Endodermal cell (in vitro differentiated cells): Measurements from ENCODE around the gene DNAAF8. TPM values are rescaled to one million over a fixed set of nuclear protein-coding genes. Genes with fewer than 3 reads are reported as not detected.

Experiments used
- DNase-seq: peaks from one replicate; pipeline ENCODE4 v3.0.0-alpha.2; 2017
- H3K27ac ChIP-seq: 2 replicates; pipeline ENCODE4 v1.5.1; 2013; ENCODE audit warnings: mild to moderate bottlenecking, low read depth, low read length, moderate library complexity
- H3K27me3 ChIP-seq: 2 replicates; pipeline ENCODE4 v1.6.1; 2013; ENCODE audit warnings: mild to moderate bottlenecking, low read length, moderate library complexity; ENCODE audit not compliant: insufficient read depth, control insufficient read depth, poor library complexity, severe bottlenecking
- H3K36me3 ChIP-seq: 2 replicates; pipeline ENCODE4 v1.7.0; 2013; ENCODE audit warnings: mild to moderate bottlenecking, low read length, moderate library complexity; ENCODE audit not compliant: control insufficient read depth, insufficient read depth
- H3K4me1 ChIP-seq: one replicate; pipeline ENCODE4 v1.7.0; 2013; ENCODE audit warnings: low read length; ENCODE audit not compliant: control insufficient read depth, insufficient read depth
- H3K4me3 ChIP-seq: 2 replicates; pipeline ENCODE4 v1.5.1; 2013; ENCODE audit warnings: mild to moderate bottlenecking, low read length, moderate library complexity
- H3K9ac ChIP-seq: 2 replicates; pipeline ENCODE4 v1.6.1; 2013; ENCODE audit warnings: mild to moderate bottlenecking, low read length, moderate library complexity; ENCODE audit not compliant: poor library complexity, severe bottlenecking; ENCODE audit errors: extremely low read depth
- H3K9me3 ChIP-seq: 2 replicates; pipeline ENCODE4 v1.6.1; 2013; ENCODE audit warnings: mild to moderate bottlenecking, low read length, moderate library complexity; ENCODE audit not compliant: control insufficient read depth
- H3K27ac Mint-ChIP-seq: 2 replicates; pipeline ENCODE4 v1.8.0; 2020; ENCODE audit warnings: mixed read lengths
- H3K27me3 Mint-ChIP-seq: 2 replicates; pipeline ENCODE4 v1.8.0; 2021; ENCODE audit warnings: mild to moderate bottlenecking, mixed read lengths; ENCODE audit not compliant: insufficient read depth
- H3K36me3 Mint-ChIP-seq: 2 replicates; pipeline ENCODE4 v1.8.0; 2020; ENCODE audit warnings: low read depth, mixed read lengths
- H3K4me1 Mint-ChIP-seq: 2 replicates; pipeline ENCODE4 v1.8.0; 2020; ENCODE audit warnings: mixed read lengths
- H3K4me3 Mint-ChIP-seq: 2 replicates; pipeline ENCODE4 v1.8.0; 2020; ENCODE audit warnings: mild to moderate bottlenecking, moderate library complexity, mixed read lengths
- H3K9me3 Mint-ChIP-seq: 2 replicates; pipeline ENCODE4 v1.8.0; 2020; ENCODE audit warnings: mild to moderate bottlenecking, mixed read lengths
- CTCF ChIP-seq: fragments of 200-600 bp; sonication (generic); conservative IDR thresholded peaks from 2 replicates; pipeline ENCODE4 v1.5.0; 2021; ENCODE audit warnings: antibody characterized with exemption, mild to moderate bottlenecking
- WGBS, 2 experiments: methylation state at CpG; one replicate each; pipeline versions ENCODE4 v1.1.5 to v1.1.7; 2013; ENCODE audit warnings: missing lambda C conversion rate in 2 of 2, mixed read lengths in 1 of 2; ENCODE audit not compliant: insufficient coverage in 1 of 2, insufficient read length in 1 of 2; 5-methylcytosine and 5-hydroxymethylcytosine counted together
- total RNA-seq, 2 donors: library from RNA; stranded (reverse); fragmentation: NEBNext Ultra II Directional in 1 of 2; extraction: Animal tissue kit (Norgen Biotek cat#: 25700) in 1 of 2; gene quantifications; 2 replicates in 1 of 2; 3 replicates in 1 of 2; pipeline ENCODE4 v1.2.1, GENCODE V29; 2021

Gene DNAAF8
- total RNA-seq, 2 donors from 2014 or later: 0.35 to 0.64 TPM

DNA sequence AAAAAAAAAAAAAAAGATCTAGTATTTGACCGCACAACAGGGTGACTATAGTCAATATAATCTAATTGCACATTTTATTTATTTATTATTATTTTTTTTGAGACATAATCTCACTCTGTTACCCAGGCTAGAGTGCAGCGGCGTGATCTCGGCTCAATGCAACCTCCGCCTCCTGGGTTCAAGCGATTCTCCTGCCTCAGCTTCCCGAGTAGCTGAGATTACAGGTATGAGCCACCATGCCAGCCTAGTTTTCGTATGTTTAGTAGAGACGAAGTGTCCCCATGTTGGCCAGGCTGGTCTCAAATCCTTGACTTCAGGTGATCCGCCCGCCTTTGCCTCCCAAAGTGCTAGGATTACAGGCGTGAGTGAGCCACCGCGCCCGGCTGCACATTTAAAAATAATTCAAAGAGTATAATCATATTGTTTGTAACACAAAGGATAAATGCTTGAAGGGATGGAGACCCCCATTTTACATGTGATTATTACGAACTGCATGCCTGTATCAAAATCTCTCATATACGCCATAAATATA lies 1.1 kb upstream of the DNAAF8 start:
- Histone ChIP-seq H3K27me3 (no peaks in the 10 kb centered on the region), H3K9me3 (no peaks in the 10 kb centered on the region), H3K9ac (peak overlapping the region; percentile 64), H3K36me3 (peaks cover 23% of the 10 kb centered on the region), H3K27ac (no peak overlapping the region), H3K4me1 (no peaks in the 10 kb centered on the region), H3K4me3 (peak overlapping the region; percentile 97)
- TF ChIP-seq CTCF: no peak
- DNase-seq: no peak
- Mint-ChIP-seq H3K9me3 (no peaks in the 10 kb centered on the region), H3K4me3 (peak overlapping the region; percentile 88), H3K27me3 (peaks cover 3% of the 10 kb centered on the region), H3K27ac (peak overlapping the region; percentile 92), H3K36me3 (peaks cover 21% of the 10 kb centered on the region), H3K4me1 (peaks cover 2% of the 10 kb centered on the region)
- 26 to 45% methylated on average over 7 to 16 of the region's 17 CpGs for WGBS, 2 experiments

GRCh38 chr16:4733747-4734062 lies 632 bp upstream of the DNAAF8 start:
- Mint-ChIP-seq H3K27ac (peak overlapping the region; percentile 92), H3K36me3 (peaks cover 17% of the 10 kb centered on the region), H3K4me3 (peak overlapping the region; percentile 88), H3K27me3 (peaks cover 3% of the 10 kb centered on the region), H3K4me1 (peaks cover 2% of the 10 kb centered on the region), H3K9me3 (no peaks in the 10 kb centered on the region)
- Histone ChIP-seq H3K4me1 (no peaks in the 10 kb centered on the region), H3K27me3 (no peaks in the 10 kb centered on the region), H3K36me3 (peaks cover 19% of the 10 kb centered on the region), H3K9ac (peak overlapping the region; percentile 64), H3K27ac (peak overlapping the region; percentile 99), H3K4me3 (peak overlapping the region; percentile 97), H3K9me3 (no peaks in the 10 kb centered on the region)
- no peak for TF ChIP-seq CTCF
- 0% methylated on average over 11 to 19 of the region's 19 CpGs for WGBS, 2 experiments
- DNase-seq: no peak

DNA sequence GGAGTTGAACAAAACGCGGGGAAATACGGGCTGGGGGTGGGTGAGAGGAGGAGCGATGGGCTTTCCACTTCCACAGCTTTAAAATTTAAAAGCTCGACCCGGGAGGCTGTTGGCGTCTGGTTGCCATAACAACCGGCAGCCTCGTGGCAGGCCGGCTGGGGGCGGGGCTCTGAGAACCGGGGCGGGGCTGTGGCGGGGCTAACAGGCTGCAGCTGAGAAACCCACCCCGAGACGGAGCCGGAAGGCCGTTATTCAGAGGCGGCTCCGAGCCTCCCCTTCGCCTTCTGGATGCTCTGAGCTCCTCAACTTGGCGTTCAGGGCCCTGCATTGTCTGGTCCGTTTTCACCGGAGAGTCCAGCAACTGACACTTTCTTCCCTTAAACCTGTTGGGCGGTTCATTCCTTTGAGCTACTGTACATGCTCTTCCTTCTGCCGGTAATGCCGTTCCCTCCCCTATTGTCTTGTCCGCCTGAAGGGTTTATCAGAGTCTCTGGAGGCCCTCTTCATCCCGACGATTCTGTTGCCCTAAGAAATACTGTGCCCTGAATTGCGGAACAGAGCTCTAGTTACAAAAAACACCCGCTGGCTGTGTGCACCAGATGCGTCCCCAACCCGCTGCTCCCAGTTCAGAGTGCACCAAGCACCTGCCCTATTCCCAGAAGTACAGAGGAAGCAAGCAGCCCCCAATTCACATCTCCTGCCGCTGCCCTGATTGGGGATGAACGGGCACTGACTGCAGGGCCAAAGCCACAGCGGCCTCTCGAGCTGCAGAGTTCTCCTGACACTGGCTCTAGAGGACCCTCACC lies 596 bp downstream of the DNAAF8 start:
- WGBS, 2 experiments: 16 to 17% methylated on average over 29 to 38 of the region's 38 CpGs
- H3K4me1 ChIP-seq: no peaks in the 10 kb centered on the region
- DNase-seq: peak; percentile 96
- H3K4me3 ChIP-seq: peak overlapping the region; percentile 97
- Mint-ChIP-seq H3K27me3 (peaks cover 3% of the 10 kb centered on the region), H3K36me3 (peaks cover 8% of the 10 kb centered on the region), H3K27ac (peak overlapping the region; percentile 96), H3K4me3 (peak overlapping the region; percentile 88), H3K9me3 (no peaks in the 10 kb centered on the region), H3K4me1 (peaks cover 2% of the 10 kb centered on the region)
- no peaks in the 10 kb centered on the region for H3K27me3 ChIP-seq
- H3K9ac ChIP-seq: peak overlapping the region; percentile 88
- H3K27ac ChIP-seq: peak overlapping the region; percentile 99
- no peak for TF ChIP-seq CTCF
- H3K9me3 ChIP-seq: no peaks in the 10 kb centered on the region
- peaks cover 10% of the 10 kb centered on the region for H3K36me3 ChIP-seq
